Activated CD4-positive, alpha-beta T cell treated with anti-CD3 and anti-CD28 coated beads, Interleukin-2, amount 10 ng/mL, durations not matched to agents 24 days and 14 days (primary cell): ENCODE data around the gene PSMD4. TPM values are rescaled to one million over a fixed set of nuclear protein-coding genes. Genes with fewer than 3 reads are reported as not detected.
A peak's percentile ranks its signal among the peaks of the same experiment; 100 is the strongest.
"Not testable (repeated sequence)": the region's sequence is repeated elsewhere in the genome, so short reads cannot be mapped to it uniquely, and the experiment has no call there.

Experiments used
- DNase-seq: peaks from one replicate; pipeline ENCODE4 v3.0.0; 2022
- H3K27ac Mint-ChIP-seq: one replicate; pipeline ENCODE4 v1.8.0; 2022; ENCODE audit warnings: mild to moderate bottlenecking, mixed read lengths
- H3K27me3 Mint-ChIP-seq: one replicate; pipeline ENCODE4 v1.8.0; 2022; ENCODE audit warnings: mixed read lengths
- H3K36me3 Mint-ChIP-seq: one replicate; pipeline ENCODE4 v1.8.0; 2022; ENCODE audit warnings: low read depth, mild to moderate bottlenecking, mixed read lengths
- H3K4me1 Mint-ChIP-seq: one replicate; pipeline ENCODE4 v1.8.0; 2021; ENCODE audit warnings: mixed read lengths
- H3K4me3 Mint-ChIP-seq: one replicate; pipeline ENCODE4 v1.8.0; 2022; ENCODE audit warnings: mild to moderate bottlenecking, moderate library complexity, mixed read lengths
- H3K9me3 Mint-ChIP-seq: one replicate; pipeline ENCODE4 v1.8.0; 2021; ENCODE audit warnings: mixed read lengths
- intact Hi-C: fragments of 100-400 bp; cut with micrococcal nuclease; formaldehyde crosslinking; loops from one replicate; pipeline ENCODE4 v1.15.1; 2023
- total RNA-seq: library from RNA; stranded (reverse); gene quantifications from 2 replicates; pipeline ENCODE4 v1.2.3, GENCODE V29; 2022

The PSMD4 gene
- total RNA-seq, 1 donor from 2014 or later = 304 TPM

DNA sequence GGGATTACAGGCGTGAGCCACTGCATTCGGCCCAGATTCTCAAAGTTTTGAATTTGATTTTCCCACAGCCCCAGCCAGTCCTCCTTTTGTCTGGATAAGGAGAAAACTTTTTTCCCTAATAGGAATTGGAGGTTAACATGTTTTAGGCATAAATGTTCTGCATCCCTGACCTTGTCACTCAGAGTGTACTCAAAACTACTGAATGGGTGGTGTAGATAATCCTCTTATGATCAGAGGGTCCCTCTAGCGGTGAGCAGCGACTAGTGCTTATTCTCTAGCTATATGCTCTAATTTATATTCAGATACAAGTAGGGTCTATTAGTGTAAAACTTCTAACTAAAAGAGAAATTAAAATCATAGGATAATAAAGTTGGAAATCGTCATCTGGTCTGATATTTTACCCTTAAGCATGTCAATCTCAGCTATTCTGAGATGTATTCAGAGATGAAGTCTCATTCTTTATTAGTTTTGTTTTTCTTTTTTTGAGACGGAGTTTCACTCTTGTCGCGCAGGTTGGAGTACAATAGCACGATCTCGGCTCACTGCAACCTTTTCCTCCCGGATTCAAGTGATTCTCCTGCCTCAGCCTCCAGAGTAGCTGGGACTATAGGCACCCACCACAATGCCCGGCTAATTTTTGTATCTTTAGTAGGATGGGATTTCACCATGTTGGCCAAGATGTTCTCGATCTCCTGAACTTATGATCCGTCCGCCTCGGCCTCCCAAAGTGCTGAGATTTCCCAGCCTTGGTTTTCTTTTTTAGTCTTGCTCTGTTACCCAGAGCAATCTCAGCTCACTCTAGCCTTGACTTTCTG is 2.7 kb upstream of the PSMD4 start:
- H3K27ac Mint-ChIP-seq = no peak overlapping the region
- DNase-seq = peak; percentile 88
- H3K4me3 Mint-ChIP-seq = no peak overlapping the region
- H3K4me1 Mint-ChIP-seq = peaks cover 15% of the 10 kb centered on the region
- no peaks in the 10 kb centered on the region for H3K9me3 Mint-ChIP-seq
- intact Hi-C loops = loop anchor here (1.0 kb wide), 1 partner anchor 52 kb away; no protein-coding TSS in a partner anchor
- H3K27me3 Mint-ChIP-seq = no peaks in the 10 kb centered on the region
- peaks cover 37% of the 10 kb centered on the region for H3K36me3 Mint-ChIP-seq

GRCh38 chr1:151255381-151255780 is 847 bp downstream of the PSMD4 start:
- Mint-ChIP-seq H3K9me3 (no peaks in the 10 kb centered on the region), H3K27ac (peak overlapping the region; percentile 94), H3K36me3 (peaks cover 17% of the 10 kb centered on the region), H3K27me3 (no peaks in the 10 kb centered on the region), H3K4me1 (peaks cover 25% of the 10 kb centered on the region), H3K4me3 (peak overlapping the region; percentile 90)
- DNase-seq = no peak
- intact Hi-C loops = loop anchor here (2.0 kb wide), 1 partner anchor 185 kb away; the partner anchor contains the start of gene GABPB2

- H3K27me3 Mint-ChIP-seq = no peaks in the 10 kb centered on the region
- no peak overlapping the region for H3K27ac Mint-ChIP-seq
- intact Hi-C loops = no loop called here
- no peak overlapping the region for H3K4me3 Mint-ChIP-seq
- H3K4me1 Mint-ChIP-seq = peaks cover 23% of the 10 kb centered on the region
- no peak for DNase-seq
- H3K36me3 Mint-ChIP-seq = peaks cover 27% of the 10 kb centered on the region
- H3K9me3 Mint-ChIP-seq = no peaks in the 10 kb centered on the region
These were observed 4.8 kb downstream of the PSMD4 start for GRCh38 chr1:151259351-151259750.

DNA sequence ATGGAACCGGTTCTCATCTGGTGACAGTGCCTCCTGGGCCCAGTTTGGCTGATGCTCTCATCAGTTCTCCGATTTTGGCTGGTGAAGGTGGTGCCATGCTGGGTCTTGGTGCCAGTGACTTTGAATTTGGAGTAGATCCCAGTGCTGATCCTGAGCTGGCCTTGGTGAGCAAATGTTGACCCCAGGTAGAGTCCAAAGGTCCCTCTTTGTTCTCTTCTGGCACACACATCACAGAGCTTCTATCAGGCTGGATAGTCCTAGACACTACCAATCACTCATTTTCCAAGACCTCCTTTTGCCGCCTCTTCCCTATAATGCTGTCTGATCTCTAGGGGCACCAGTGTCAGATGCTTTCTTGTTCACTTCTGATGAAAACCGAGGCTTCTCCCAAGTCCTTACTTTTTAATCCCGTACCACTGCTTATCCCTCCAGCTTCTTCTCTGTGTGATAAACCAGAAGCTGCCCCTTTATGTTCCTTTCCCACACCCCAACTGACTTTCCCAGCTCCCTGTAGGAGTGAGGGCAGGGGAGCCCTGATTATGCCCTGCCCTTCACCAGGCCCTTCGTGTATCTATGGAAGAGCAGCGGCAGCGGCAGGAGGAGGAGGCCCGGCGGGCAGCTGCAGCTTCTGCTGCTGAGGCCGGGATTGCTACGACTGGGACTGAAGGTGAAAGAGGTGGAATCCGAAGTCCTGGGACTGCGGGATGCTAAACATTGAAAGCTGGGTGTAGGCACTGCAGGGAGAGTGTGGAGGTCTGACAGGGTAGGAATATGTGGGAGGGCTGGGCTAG is 11.1 kb downstream of the PSMD4 start:
- Mint-ChIP-seq H3K9me3 (no peaks in the 10 kb centered on the region), H3K36me3 (peaks cover 47% of the 10 kb centered on the region), H3K27ac (no peak overlapping the region), H3K4me3 (no peak overlapping the region), H3K4me1 (no peaks in the 10 kb centered on the region), H3K27me3 (no peaks in the 10 kb centered on the region)
- intact Hi-C loops = no loop called here
- no peak for DNase-seq

DNA sequence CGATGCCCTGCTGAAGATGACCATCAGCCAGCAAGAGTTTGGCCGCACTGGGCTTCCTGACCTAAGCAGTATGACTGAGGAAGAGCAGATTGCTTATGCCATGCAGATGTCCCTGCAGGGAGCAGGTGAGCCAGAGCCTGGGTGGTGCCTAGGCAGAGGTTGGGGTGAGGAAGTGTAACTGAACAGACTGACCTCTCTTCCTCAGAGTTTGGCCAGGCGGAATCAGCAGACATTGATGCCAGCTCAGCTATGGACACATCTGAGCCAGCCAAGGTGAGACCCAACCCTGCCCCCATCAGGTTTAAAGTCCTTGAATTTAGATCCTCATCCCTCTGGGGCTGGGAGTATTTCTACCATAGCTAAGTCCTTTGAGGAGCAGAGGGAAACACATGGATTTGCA is 11.8 kb downstream of the PSMD4 start:
- no peak overlapping the region for H3K27ac Mint-ChIP-seq
- H3K4me1 Mint-ChIP-seq = no peaks in the 10 kb centered on the region
- peaks cover 49% of the 10 kb centered on the region for H3K36me3 Mint-ChIP-seq
- no peak overlapping the region for H3K4me3 Mint-ChIP-seq
- no peaks in the 10 kb centered on the region for H3K9me3 Mint-ChIP-seq
- DNase-seq = no peak
- no peaks in the 10 kb centered on the region for H3K27me3 Mint-ChIP-seq
- intact Hi-C loops = no loop called here

DNA sequence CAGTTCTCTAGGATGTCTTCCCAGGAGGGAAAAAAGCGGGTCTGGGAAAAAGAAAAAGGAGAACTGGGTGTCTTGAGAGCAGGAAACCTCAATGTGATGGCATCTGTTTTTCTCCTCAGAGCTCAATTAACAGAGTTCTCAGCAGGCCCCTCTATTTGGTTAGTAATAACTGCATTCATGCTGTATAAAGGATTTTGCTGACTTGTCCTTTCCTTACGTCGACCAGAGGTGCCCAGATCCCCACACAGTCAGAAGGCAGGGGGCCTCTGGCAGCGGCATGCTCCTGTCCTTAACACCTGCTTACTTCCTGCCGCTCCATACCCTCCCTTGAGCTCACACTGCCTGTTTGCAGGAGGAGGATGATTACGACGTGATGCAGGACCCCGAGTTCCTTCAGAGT is 12.3 kb downstream of the PSMD4 start:
- Mint-ChIP-seq H3K36me3 (peaks cover 54% of the 10 kb centered on the region), H3K9me3 (no peaks in the 10 kb centered on the region), H3K27ac (no peak overlapping the region), H3K4me3 (no peak overlapping the region), H3K27me3 (no peaks in the 10 kb centered on the region), H3K4me1 (no peaks in the 10 kb centered on the region)
- DNase-seq = no peak
- intact Hi-C loops = no loop called here

DNA sequence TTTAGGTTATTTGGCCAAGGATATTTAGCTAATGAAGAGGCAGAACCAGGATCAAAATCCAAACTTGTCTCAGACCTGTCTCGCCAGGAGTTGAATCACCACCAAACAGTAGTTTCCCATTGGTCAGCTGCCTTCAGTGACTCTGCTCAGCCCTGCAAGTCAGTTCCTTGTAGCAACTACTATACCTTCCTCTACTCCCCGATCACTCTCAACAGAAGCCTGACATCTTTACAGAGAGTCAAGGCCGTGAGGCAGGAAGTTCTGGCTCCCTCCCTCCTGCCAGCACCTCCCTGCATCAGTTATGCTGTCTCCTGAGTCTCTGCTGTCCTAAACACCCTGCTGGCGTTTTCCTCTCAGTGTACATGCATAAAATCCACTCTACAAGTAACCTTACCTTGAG is 13.2 kb downstream of the PSMD4 start:
- no peaks in the 10 kb centered on the region for H3K27me3 Mint-ChIP-seq
- peaks cover 52% of the 10 kb centered on the region for H3K36me3 Mint-ChIP-seq
- H3K27ac Mint-ChIP-seq = peak overlapping the region; percentile 57
- no peak overlapping the region for H3K4me3 Mint-ChIP-seq
- no peaks in the 10 kb centered on the region for H3K4me1 Mint-ChIP-seq
- intact Hi-C loops = no loop called here
- H3K9me3 Mint-ChIP-seq = no peaks in the 10 kb centered on the region
- DNase-seq = no peak

GRCh38 chr1:151273924-151274466 is 19.5 kb downstream of the PSMD4 start:
- H3K4me1 Mint-ChIP-seq = peaks cover 16% of the 10 kb centered on the region
- H3K27ac Mint-ChIP-seq = no peak overlapping the region
- no peak overlapping the region for H3K4me3 Mint-ChIP-seq

DNA sequence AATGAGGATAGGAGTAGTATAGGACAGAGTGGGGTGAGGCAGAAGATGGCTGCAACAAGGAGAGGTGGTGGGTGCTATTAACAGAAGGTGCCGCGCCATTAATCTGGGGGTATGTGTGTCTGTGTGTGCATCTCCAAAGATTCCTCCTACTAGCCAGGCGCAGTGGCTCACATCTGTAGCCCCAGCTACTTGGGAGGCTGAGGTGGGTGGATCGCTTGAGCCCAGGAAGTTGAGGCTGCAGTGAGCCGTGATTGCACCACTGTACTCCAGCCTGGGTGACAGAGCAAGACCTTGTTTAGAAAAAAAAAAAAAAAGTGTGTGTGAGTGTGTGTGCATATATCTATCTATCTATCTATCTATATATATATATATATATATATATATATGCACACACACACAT is 20.8 kb downstream of the PSMD4 start:
- intact Hi-C loops, H3K9me3 Mint-ChIP-seq, DNase-seq: not testable (repeated sequence)

More at GRCh38 chr1:151273924-151274466, 19.5 kb downstream of the PSMD4 start:
- Mint-ChIP-seq H3K9me3 (no peaks in the 10 kb centered on the region), H3K36me3 (peaks cover 17% of the 10 kb centered on the region), H3K27me3 (no peaks in the 10 kb centered on the region)
- DNase-seq = no peak
- intact Hi-C loops = no loop called here

DNA sequence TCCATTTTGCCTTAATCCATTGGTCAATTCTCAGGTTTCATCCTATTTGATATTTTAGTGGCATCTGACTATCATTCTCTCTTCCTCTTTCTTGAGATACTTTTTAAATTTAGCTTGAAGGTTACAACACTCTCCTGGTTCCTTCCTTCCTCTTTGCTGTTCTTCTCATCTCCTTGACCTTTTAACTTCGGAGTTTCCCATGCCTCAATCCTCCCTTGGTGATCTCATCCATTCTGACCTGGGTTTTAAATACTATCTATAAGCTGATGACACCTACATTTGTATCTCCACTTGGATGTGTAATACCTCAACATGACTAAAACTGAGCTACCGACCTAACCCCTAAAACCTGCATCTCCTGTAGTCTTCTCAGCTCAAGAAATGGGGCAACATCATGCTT is 22.7 kb downstream of the PSMD4 start:
- H3K4me1 Mint-ChIP-seq = peaks cover 17% of the 10 kb centered on the region
- peaks cover 5% of the 10 kb centered on the region for H3K36me3 Mint-ChIP-seq
- intact Hi-C loops = no loop called here
- DNase-seq = no peak
- peak overlapping the region; percentile 22 for H3K4me3 Mint-ChIP-seq
- no peaks in the 10 kb centered on the region for H3K27me3 Mint-ChIP-seq
- peak overlapping the region; percentile 80 for H3K27ac Mint-ChIP-seq
- H3K9me3 Mint-ChIP-seq = no peaks in the 10 kb centered on the region

More for the DNA sequence above, 20.8 kb downstream of the PSMD4 start:
- not testable (repeated sequence) for H3K27me3 Mint-ChIP-seq, H3K27ac Mint-ChIP-seq, H3K4me3 Mint-ChIP-seq
- peaks cover 16% of the 10 kb centered on the region for H3K4me1 Mint-ChIP-seq
- H3K36me3 Mint-ChIP-seq = peaks cover 13% of the 10 kb centered on the region

DNA sequence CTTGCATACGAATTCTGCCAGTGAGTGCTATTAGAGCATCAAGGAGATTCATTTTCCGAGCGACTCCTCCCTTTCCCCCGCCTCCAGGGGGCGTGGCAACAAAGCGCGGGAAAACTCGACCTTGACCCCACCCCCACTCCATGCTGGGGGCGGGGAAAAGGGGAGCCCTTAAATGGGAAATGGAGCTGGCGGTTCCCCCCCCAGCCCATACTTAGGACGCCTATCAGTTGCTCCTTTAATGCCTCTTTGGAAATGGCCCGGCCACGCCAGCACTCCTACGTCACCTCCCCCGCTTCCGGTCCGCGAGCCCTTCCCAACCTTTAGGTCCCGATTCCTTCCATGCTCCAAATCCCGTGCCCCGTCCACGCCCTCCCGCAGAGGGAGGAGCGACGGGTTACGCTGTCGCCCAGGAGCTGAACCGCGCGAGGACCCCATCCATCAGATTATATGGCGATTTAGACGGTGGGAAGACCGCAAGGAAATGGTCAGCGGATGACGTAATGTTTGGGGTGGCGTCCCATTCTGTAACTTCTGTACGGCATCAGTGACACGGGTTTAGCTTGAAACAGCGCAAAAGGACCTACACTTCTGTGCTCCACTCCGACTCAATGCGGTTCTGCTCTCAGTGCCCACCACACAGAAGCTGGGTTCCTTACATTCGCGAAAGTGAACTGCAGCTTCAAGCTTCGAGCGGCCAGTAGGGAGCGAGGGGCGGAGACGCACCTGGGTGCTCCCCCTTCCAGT is 26.9 kb downstream of the PSMD4 start:
- DNase-seq = peak; percentile 99
- Mint-ChIP-seq H3K4me1 (peaks cover 34% of the 10 kb centered on the region), H3K27ac (peak overlapping the region; percentile 100), H3K9me3 (no peaks in the 10 kb centered on the region), H3K4me3 (peak overlapping the region; percentile 99), H3K27me3 (no peaks in the 10 kb centered on the region), H3K36me3 (peaks cover 4% of the 10 kb centered on the region)
- intact Hi-C loops = loop anchor here (1.0 to 5.0 kb wide), 6 partner anchors 27 to 654 kb away; partner anchors contain the start of genes ENSA, PI4KB, PSMD4 and RFX5

DNA sequence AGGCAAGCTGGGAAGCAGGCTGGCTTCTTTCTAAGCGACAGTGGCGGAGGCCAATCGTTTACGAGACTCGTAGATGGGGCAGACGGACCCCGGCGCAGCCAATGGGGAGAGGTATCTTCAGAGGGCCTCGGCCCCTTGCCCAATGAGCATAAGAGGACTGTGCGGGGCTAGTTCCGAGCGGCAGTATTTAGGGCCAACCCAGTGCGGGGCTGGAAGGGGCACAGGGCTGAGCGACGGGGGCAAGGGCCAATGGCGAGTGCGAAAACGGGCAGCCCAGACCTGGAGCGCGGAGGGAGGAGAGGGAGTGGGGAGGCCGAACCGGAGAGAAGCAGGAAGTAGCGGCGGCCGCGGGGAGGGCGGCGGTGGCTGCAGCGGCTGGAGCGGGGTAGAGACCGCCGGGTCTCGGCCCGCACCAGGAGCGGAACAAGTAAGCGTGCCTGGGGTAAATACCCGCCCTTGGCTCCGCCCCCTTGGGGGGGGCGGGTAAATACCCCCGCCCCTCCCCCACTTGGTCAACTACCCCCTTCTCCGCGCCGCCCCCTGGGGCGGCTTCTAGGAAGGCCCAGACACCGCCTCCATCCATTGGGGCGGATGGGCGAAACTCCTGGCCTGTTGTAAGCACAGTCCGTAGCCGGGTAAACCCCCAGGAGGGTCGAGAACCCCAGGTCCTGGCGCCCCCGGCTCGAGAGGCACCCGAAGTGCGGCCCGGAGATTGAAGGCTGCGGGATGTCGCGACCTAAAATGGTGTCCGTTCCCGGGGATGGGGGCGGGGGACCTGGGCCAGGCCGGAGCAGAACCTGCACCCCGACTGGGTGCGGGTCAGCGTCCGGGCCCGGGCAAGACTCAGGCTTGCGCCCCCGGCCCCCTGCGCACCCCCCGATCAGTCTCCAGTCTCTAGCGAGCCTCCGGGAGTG is 27.7 kb downstream of the PSMD4 start, which contains the start of gene ZNF687:
Gene ZNF687 (plus strand): TSS at position 331 of the 914 bp plus-strand sequence. CDS start 3,993 bp downstream, outside the sequence.
- Mint-ChIP-seq H3K27ac (peak within 1 kb of the TSS; percentile 100), H3K9me3 (no peaks in the 10 kb centered on the region), H3K4me1 (peaks cover 26% of the 10 kb centered on the region), H3K36me3 (peaks cover 9% of the 10 kb centered on the region), H3K27me3 (no peaks in the 10 kb centered on the region), H3K4me3 (peak within 1 kb of the TSS; percentile 99)
- intact Hi-C loops = loop anchor here (1.0 to 5.0 kb wide), 7 partner anchors 28 to 655 kb away; partner anchors contain the start of genes ENSA, GABPB2, PI4KB and PSMD4
- DNase-seq = peak; percentile 99
